MM.1S (cell line): Measurements from ENCODE around the gene LAMC3.

Experiments
- DNase-seq: peaks from one replicate; pipeline ENCODE4 v3.0.0-alpha.2; 2015
- H2AFZ ChIP-seq: fragments of 300-600 bp; sonication (generic); 2 replicates; pipeline ENCODE4 v1.6.0; 2016; ENCODE audit warnings: antibody characterized with exemption, low read length
- H3F3A ChIP-seq: fragments of 300-600 bp; sonication (generic); 2 replicates; pipeline ENCODE4 v1.6.1; 2016; ENCODE audit warnings: mild to moderate bottlenecking, antibody characterized with exemption, low read length, moderate library complexity, mixed read lengths; ENCODE audit not compliant: insufficient read depth
- H3K27ac ChIP-seq: fragments of 300-600 bp; sonication (generic); 2 replicates; pipeline ENCODE4 v1.5.1; 2016; ENCODE audit warnings: mild to moderate bottlenecking, low read length
- H3K27me3 ChIP-seq: fragments of 300-600 bp; sonication (generic); replicated peaks from 2 replicates; pipeline ENCODE4 v1.6.0; 2016; ENCODE audit warnings: low read length; ENCODE audit not compliant: insufficient read depth
- H3K36me3 ChIP-seq: fragments of 300-600 bp; sonication (generic); replicated peaks from 2 replicates; pipeline ENCODE4 v1.6.1; 2016; ENCODE audit warnings: mild to moderate bottlenecking, low read length, mixed read lengths; ENCODE audit not compliant: insufficient read depth
- H3K4me1 ChIP-seq: fragments of 300-600 bp; sonication (generic); 2 replicates; pipeline ENCODE4 v1.6.1; 2016; ENCODE audit warnings: low read length, mixed read lengths
- H3K4me2 ChIP-seq: fragments of 300-600 bp; sonication (generic); 2 replicates; pipeline ENCODE4 v1.6.0; 2016; ENCODE audit warnings: low read depth, low read length
- H3K4me3 ChIP-seq: fragments of 300-600 bp; sonication (generic); 2 replicates; pipeline ENCODE4 v1.5.1; 2016; ENCODE audit warnings: low read length, mixed read lengths
- H3K79me2 ChIP-seq: fragments of 300-600 bp; sonication (generic); 2 replicates; pipeline ENCODE4 v1.6.1; 2016; ENCODE audit warnings: mixed run types, low read length, mixed read lengths
- H3K9ac ChIP-seq: fragments of 300-600 bp; sonication (generic); 2 replicates; pipeline ENCODE4 v1.6.1; 2016; ENCODE audit warnings: low read length, mixed read lengths
- H3K9me2 ChIP-seq: fragments of 300-600 bp; sonication (generic); replicated peaks from 2 replicates; pipeline ENCODE4 v1.6.1; 2016; ENCODE audit warnings: mild to moderate bottlenecking, low read length, mixed read lengths; ENCODE audit not compliant: insufficient read depth
- H3K9me3 ChIP-seq: fragments of 300-600 bp; sonication (generic); replicated peaks from 2 replicates; pipeline ENCODE4 v1.6.1; 2016; ENCODE audit warnings: mild to moderate bottlenecking, low read length, mixed read lengths; ENCODE audit not compliant: insufficient read depth
- H4K20me1 ChIP-seq: fragments of 300-600 bp; sonication (generic); 2 replicates; pipeline ENCODE4 v1.6.1; 2016; ENCODE audit warnings: mild to moderate bottlenecking, low read length, moderate library complexity, mixed read lengths; ENCODE audit not compliant: insufficient read depth
- CTCF ChIP-seq: fragments of 300-600 bp; sonication (generic); IDR thresholded peaks from 2 replicates; pipeline ENCODE4 v1.5.1; 2016; ENCODE audit warnings: antibody characterized with exemption, low read length, mixed read lengths
- EZH2 ChIP-seq: fragments of 300-600 bp; sonication (generic); optimal IDR thresholded peaks from 2 replicates; pipeline ENCODE3; 2017; ENCODE audit warnings: low read depth, mild to moderate bottlenecking, antibody characterized with exemption, low read length, mixed read lengths
- EZH2phosphoT487 ChIP-seq: fragments of 300-600 bp; sonication (generic); IDR thresholded peaks from 2 replicates; pipeline ENCODE4 v1.6.1; 2018; ENCODE audit warnings: antibody characterized with exemption, low read length

Gene LAMC3

DNA sequence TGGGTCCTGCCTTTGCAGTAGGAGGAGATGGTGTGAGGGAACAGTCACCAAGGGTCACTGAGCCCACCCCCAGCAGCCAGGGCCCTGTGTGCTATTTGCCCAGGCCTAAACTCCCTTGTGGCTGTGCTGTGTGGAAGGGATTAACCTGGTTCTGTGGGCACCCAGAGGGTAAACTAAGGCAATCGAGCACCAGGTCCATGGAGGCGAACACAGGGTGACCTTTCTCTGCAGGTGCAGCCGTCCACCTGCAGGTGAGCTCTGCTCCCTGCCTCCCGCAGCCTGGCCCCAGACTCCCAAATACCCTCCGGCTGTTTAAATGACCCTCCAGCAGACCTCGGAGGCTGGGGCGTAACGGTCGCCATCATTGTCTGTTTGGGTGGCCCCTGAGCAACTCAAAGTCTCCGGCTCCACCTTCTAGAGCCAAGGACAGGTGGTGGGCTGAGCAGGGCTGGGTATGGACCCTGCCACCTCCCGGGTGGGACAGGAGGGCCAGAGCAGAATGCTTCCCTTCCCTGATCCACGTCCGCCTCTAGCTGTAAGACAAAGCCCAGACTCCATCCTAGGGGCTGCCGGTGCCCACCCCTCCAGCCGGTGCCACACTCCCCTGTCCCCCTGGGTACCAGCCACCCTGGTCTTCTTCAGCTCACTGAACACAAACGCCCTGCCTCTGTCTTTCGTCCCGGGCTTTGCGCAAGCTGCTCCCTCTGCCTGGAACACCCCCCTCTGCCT, 35.9 kb upstream of the LAMC3 start:
- no peak overlapping the region for H3K9ac ChIP-seq
- TF ChIP-seq CTCF, result no peak
- TF ChIP-seq EZH2phosphoT487, result no peak
- no peak for TF ChIP-seq EZH2
- H3K4me1 ChIP-seq, result no peaks in the 10 kb centered on the region
- no peaks in the 10 kb centered on the region for H3K9me3 ChIP-seq
- no peaks in the 10 kb centered on the region for H3K36me3 ChIP-seq
- H3K4me2 ChIP-seq, result no peak overlapping the region
- H4K20me1 ChIP-seq, result no peaks in the 10 kb centered on the region
- H3K4me3 ChIP-seq, result no peak overlapping the region
- DNase-seq, result no peak
- no peak overlapping the region for H3K27ac ChIP-seq
- H3F3A ChIP-seq, result no peaks in the 10 kb centered on the region
- H3K27me3 ChIP-seq, result peaks cover 97% of the 10 kb centered on the region
- H3K79me2 ChIP-seq, result no peaks in the 10 kb centered on the region
- no peak overlapping the region for H2AFZ ChIP-seq
- no peaks in the 10 kb centered on the region for H3K9me2 ChIP-seq

GRCh38 chr9:130973686-130974281, 35.2 kb upstream of the LAMC3 start:
- Histone ChIP-seq H2AFZ (no peak overlapping the region), H3K36me3 (no peaks in the 10 kb centered on the region), H3K9me3 (no peaks in the 10 kb centered on the region), H3K4me3 (no peak overlapping the region), H3K79me2 (no peaks in the 10 kb centered on the region), H3K9me2 (no peaks in the 10 kb centered on the region), H3F3A (no peaks in the 10 kb centered on the region), H3K27ac (no peak overlapping the region), H3K4me2 (no peak overlapping the region), H3K27me3 (peaks cover 97% of the 10 kb centered on the region), H3K4me1 (no peaks in the 10 kb centered on the region), H4K20me1 (no peaks in the 10 kb centered on the region), H3K9ac (no peak overlapping the region)
- no peak for TF ChIP-seq EZH2phosphoT487
- no peak for TF ChIP-seq EZH2
- no peak for TF ChIP-seq CTCF
- DNase-seq, result no peak

GRCh38 chr9:130974697-130975096, 34.3 kb upstream of the LAMC3 start:
- H3K9ac ChIP-seq, result no peak overlapping the region
- no peaks in the 10 kb centered on the region for H3K4me1 ChIP-seq
- H3K27ac ChIP-seq, result no peak overlapping the region
- H2AFZ ChIP-seq, result no peak overlapping the region
- H3K9me3 ChIP-seq, result no peaks in the 10 kb centered on the region
- H3K79me2 ChIP-seq, result no peaks in the 10 kb centered on the region
- H3K27me3 ChIP-seq, result peaks cover 98% of the 10 kb centered on the region
- no peaks in the 10 kb centered on the region for H3K9me2 ChIP-seq
- no peaks in the 10 kb centered on the region for H3K36me3 ChIP-seq
- no peak overlapping the region for H3K4me3 ChIP-seq
- no peaks in the 10 kb centered on the region for H3F3A ChIP-seq
- no peak overlapping the region for H3K4me2 ChIP-seq
- no peaks in the 10 kb centered on the region for H4K20me1 ChIP-seq
- no peak for DNase-seq
- no peak for TF ChIP-seq EZH2phosphoT487
- no peak for TF ChIP-seq CTCF
- no peak for TF ChIP-seq EZH2
